NOMO-1 treated with DMSO at 0.1 percent for 48 hours (cell line): Measurements from ENCODE around the gene AFG3L2.

ENCODE experiments used
- DNase-seq: peaks from one replicate; lab custom pipeline; 2025; ENCODE audit not compliant: unreplicated experiment; lab: John Stamatoyannopoulos, UW

Gene AFG3L2

DNA sequence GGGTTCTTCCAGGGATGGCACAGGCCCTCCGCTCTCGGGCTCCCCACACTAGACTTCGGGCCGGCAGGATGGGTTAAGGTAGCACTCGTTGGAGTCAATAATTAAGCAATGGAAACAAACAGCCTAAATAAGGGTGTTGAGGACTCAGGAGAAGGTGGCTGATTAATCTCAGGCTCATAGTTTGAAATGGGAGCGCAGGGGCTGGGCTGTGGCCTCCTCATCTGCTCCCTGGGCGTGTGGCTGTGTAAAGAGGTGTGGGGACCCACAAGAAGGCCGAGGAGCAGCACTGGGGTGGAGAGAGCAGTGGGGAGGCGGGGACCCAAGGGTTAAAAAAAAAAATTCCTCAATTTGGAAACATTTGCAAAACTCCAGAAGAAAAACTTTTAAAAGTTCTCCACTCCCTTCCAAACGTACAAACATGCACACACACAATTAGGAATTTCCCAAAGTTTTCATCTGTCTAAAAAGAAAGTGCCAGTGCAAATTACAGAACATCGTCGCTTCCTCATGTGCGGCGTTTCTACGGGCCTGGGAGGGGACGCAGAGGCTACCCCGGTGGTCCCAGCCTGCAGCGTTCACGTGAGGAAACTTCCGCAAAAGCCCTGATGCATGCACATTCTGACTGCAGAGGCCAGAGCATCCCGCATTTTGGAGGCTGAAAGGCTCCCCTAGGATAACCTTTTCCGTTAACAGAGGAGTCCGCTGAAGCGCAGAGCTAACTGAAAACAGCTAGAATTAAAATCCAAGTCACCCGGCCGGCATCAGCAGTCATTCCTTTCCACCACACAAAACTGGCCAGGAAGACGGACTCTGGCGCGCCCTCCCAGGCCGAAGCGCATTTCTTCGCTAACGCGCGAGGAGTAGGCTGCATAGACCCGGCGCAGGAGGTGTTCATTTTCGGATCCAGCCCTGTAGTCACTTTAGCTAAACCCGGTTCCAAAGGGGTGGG, 70.0 kb downstream of the AFG3L2 start:
- DNase-seq: peak; percentile 40

DNA sequence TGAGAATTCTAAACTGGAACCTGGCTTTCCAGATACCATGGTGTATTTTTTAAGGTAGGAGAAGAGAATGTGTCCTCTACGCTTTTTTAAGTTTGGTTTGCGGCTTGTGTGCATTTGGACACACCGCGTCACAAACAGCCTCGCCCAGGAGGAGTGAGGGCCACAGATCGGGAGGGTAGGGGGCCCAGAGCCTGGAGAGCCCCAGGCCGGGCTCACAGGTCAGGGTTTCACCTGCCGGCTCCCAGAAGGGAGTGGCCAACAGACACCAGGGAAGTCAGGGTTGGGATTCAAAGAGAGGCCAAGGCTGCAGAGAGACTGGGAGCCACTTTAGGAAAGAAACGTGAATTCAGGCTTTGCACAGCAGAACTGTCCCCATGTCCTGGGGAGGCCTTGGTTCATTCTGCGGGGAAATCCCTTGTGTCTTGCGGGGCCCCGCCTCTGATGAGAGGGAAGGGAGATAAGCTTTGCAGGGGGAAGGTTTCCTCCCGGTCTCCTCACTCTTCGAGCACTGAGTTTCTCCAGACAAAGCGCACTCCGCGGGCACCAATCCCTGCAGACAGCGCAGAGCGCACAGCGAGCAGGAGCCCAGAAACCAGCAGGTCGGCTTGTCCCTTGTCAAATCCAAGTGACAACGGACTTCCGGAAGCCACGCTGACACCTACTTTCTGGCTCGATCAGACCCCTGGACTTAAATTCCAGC, 70.9 kb downstream of the AFG3L2 start:
- DNase-seq: no peak

DNA sequence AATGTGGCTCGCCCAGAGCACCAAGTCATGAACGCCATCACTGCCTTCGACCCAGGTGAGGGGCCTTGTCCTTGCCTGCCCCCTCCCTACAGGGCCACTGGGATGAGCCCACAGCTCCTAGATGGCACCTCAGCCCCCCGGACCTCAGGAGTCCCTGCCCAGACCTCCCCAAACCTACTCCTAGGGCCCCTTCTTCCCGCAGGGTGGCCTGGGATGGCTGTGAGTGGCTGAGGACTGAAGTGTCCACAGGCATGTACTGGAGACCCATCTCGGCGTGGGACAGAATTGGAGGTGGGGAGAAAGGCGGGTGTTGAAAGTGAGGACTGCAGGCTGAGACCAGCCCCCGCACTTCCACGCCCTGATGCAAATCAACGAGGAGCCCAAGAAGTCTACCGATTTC, 71.8 kb downstream of the AFG3L2 start:
- no peak for DNase-seq

DNA sequence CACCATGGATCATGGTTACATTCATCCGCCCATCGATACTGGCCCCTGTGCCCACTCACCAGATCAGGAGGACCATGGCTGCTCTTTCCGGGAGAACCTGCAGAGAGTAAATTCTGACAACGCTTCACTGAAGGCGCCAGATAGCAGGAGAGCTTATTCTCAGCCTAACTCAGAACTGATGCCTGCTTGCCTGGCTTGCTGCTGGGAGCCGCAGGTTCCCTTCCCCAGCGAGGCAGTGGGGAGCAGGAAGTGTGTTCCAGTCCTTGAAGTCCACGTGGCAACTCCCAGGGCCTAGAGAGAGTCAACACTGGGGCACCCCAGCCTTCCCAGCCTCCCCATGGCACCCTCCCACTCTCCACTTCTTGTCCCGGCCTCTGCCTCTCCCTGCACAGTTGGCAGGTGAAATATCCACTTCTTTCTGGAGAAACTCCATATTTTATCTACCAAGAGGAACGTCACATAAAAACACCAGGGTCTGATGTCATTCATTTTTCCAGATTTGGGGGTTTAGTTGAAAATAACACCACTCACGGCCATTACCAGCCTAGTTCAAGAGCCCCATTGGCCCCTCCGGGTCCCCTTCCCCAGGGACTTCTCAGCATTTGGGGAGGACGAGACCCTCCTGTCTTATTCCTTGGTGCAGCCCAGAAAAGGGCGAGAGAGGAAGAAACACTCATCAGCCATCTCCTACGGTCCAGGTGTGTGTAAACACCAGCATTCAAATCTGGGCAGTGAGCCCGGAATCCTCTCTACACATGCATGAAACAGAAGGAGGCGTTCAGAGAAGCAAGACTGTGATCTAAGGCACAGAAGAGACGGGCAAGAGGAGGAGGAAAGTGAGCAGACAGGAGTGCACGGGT, 72.4 kb downstream of the AFG3L2 start:
- no peak for DNase-seq

DNA sequence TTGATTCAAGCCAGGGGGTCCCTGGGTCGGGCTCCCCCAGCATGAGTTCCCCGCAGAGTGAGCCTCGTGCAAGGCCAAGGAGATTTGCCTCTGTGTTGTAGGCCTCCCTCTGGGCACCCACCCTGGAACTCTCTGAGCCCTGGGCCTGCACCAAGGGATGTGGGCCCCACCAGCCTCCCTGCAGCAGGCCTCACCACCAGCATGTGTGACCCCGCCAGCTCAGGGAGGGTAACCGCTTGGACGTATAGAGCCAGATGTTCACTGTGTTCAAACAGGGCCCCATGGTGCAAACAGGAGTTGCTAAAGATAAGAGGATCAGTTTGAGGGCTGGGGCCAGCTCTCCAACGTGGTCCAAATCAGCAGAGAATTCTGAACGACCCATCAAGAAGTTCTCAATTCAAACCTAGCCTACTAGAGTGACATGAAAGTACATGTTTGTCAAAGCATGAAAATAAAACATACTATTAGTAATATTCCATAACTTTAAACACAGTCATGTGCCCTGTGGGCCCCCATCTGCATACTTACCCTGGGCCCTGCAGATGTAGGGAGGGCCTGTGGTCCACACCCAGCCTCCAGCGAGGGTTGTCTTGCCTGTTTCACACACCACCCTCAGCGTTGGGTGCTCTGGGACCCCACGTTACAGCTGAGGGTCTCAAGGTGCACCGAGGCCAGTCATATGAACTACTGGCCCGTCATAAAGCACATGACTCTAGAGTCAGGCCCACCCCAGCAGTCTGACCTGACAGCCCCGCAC, 74.5 kb downstream of the AFG3L2 start:
- DNase-seq: no peak

DNA sequence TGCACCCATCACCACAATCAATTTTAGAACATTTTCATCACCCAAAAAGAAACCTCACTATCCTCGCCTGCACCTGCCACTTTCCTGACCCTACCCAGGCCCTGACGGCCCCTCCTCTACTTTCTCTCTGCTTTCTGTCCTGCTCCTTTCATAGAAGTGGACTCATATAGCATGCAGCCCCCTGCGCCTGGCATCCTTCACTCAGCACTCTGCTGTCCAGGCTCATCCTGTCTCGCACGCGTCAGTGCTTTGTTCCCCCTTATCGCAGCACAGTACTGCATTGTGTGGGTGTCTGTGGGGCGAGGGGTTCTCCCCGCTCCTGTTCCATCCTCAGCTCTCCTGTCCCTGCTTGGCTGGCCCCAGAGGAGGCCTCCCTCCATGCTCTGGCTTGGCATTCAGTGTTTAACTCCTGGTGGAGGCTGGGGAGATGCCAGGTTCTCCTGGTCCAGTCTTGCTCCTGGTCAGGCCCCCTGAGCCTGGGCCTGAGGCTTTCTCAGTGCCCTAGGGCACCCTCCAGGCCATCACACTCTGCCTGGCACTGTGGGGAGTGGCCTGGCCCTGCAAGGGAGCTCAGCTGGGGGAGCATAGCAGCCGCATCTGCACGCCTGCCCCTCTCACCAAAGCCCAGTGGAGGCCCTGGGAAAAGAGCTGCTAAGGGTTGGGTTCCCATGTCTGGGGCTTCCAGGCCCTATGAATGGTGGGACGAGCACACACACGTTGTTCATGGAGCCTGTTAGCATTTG, 75.6 kb downstream of the AFG3L2 start:
- DNase-seq: no peak

DNA sequence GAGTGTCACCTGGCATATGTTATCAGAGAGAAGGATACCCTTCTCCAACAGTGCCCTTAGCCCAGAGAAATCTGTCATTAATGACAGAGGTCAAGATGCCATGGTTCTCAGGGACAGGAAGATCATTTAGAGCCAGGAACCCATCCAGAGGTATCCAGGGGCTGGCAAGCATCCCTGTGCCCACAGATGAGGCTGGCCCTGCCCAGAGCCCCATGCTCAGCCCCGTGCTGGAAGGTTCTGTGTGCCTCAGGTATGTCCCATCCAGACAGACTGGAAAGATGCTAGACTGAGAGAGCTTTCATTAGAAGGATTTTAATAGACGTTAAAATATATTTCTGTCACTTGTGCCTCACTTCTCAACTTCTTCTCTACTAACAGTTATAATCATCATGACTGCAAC, 77.2 kb downstream of the AFG3L2 start:
- no peak for DNase-seq

DNA sequence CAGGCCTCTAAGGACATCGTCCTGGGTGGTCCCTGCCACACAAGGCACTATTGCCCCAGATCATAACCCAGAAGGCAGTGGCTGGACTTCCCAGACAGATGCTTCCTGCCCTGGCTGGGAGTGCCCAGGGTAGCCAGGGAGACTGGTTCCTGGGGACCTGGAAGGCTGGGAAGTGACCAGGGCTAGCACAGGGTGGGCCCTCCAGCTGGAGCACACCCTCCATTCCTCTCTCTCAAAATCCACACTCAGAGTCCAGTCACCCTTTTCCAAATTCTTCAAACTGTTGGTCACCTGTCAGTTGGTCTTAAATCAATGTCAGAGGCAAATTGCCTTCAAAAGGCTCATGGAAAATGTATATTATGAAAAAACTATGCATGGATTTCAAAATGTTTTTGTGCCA, 80.6 kb downstream of the AFG3L2 start:
- no peak for DNase-seq

DNA sequence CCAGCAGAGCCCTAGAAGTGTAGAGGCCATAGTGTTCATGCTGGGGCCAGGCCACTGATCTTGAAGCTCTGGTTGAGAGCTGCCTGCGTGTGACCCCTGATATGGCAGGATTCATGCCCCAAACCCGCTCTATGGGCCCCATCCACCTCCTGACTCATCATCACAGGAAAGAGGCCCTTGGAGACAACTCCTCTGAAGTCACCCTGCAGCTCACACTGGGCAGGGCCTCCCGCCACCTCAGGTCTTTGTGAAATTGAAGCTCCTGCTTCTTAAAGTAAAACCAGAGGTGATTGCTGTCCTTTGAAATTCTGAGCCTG, 81.0 kb downstream of the AFG3L2 start:
- no peak for DNase-seq

DNA sequence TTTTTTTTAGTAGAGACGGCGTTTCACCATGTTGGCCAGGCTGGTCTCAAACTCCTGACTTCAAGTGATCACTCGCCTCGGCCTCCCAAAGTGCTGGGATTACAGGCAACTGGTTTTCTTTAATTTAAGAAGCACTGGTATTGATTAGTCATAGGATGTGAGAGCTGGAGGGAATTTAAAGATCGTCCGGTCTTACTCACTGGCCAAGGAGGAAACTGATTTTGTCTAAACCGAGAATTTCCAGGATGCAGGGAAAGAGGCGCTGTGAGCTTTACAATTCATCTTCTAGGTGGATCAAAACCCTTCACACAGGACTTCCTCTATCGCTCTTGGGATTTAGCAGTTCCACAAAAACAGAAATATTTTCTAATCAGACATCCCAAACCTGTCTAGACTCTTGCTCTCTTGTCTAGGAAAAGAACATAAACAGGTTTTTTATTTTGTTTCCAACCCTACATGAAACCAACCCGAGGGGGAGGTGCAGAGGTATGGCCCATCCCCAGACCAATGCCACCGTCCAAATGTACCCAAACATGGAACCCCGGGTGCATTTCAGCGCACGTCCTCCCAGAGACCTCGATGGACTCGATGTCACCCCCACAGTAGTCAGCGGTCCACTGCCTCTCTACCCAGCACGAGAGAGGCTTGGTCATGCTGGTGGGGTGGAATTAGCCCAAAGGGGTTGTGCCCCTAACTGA, 81.5 kb downstream of the AFG3L2 start:
- no peak for DNase-seq

DNA sequence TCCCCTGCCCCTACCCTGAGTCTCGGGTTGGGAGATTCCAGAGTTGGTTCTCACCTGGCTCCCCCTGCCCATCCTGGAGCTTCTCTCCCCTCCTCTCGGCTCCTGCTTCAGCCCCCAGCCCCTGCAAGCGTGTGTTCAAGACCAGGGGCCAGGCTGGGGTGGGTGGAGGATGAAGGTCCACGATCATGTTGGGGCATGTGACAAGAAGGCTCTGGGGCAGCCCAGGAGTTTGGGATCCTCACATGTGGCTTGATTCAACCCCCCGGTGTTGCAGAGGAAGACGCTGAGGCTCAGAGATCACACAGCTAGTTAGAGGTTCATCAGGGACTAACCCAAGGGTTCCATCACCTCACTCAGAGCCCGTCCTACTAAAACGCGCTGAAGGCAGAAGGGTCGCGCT, 83.2 kb downstream of the AFG3L2 start:
- DNase-seq: no peak

DNA sequence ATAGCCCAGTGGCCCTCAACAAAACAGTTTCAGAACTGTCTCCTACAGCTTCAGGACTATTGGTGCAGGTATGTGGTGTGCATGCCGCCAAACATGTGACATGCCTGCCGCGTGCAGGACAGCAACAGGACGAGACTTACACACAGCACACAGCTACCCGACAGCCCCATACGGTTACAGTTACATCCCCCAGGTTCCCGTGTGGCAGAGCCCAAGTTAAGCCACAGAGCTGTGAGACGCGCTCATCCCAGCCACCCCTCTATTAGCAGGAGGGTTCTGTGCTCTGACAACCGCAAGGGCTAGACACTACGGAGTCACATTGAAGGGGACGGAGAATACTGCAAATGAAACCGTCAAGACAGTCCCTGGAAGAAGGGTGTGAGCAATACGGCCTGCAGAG, 85.3 kb downstream of the AFG3L2 start:
- no peak for DNase-seq

DNA sequence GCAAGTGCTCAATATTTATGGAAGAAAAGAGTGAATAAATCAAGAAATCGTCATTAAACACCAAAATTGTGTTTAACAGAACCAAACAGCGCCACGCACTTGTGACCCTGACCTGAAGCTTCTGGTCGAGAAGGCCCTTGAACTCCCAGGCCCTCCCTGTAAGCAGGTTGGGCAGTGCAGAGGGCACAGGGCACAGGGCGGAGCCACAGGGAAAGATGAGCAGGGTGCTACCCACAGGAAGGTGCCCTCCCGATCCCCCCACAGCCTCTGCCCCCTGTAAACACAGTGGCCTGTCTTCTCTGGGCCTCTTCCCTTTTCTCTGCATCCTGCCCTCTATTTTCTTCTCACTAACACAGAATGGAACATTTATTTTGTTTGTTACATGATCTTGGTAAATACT, 85.9 kb downstream of the AFG3L2 start:
- DNase-seq: no peak

DNA sequence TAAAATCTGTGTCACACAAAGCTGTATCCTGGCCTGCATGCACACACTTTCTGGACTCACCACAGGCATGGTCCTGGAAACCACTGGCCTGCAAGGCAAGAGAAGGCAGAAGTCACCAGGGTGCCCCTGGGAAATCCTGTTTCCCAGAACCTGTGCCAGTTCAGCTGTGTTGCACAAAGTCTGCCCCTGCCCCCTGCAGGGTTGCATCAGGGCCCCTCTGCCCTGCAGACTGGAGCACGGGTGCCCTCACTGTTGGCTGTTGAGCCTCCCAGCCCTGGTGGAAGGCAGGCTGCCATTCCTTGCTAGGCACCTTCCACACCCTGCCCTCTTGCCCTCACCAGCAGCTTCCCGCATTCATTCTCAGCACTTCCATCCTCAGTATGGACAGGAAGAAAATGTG, 86.9 kb downstream of the AFG3L2 start:
- DNase-seq: no peak

DNA sequence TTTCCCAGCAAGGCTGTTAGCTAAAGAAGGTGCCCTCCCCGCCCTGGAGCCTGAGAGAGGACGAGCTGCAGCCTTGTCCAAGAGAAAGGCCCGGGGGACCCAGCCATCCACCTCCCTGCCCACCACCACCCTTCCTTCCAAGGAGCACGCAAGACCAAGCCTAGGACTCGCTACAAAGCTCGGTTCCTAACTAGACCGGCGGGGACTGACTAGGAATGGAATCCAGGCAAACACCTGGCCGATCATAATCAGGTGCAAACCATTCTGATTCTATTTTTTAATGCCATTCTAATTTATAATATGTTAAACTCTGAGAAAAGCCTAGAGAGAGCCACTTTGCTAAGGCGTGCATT, 88.6 kb downstream of the AFG3L2 start:
- no peak for DNase-seq

DNA sequence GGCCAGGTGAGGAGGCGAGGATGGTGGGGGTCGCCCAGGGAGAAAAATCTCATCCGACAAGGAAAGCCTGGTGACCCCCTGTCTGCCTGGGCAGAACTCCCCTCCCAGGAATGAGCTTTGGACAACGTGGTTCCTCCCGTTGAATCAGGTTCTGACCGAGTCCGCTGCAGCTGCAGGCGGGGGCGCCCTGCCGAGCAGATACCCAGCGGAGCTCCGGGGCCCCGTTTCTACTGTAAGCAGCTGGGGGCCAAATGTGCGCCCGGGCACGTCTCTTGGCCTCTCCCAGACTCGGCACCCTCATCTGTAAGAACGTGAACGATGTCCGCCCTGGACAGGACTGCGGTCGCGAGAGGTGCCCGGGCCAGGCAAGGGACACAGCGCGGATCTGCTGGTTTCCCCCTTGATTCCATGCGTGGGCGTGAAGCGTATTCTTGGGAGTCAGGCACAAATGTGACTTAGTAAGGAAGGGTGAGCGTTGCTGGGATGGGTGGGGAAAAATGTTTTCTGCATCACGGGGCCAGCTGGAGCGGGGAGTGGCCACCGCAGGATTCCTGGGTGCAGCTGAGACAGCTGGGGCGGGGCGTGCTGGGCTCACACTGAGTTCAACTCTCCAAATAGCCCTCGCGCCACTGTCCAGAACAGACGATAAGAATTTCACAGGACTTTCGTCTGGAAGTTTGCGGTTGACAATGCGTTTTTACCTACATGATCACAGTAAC, 89.2 kb downstream of the AFG3L2 start:
- DNase-seq: no peak

DNA sequence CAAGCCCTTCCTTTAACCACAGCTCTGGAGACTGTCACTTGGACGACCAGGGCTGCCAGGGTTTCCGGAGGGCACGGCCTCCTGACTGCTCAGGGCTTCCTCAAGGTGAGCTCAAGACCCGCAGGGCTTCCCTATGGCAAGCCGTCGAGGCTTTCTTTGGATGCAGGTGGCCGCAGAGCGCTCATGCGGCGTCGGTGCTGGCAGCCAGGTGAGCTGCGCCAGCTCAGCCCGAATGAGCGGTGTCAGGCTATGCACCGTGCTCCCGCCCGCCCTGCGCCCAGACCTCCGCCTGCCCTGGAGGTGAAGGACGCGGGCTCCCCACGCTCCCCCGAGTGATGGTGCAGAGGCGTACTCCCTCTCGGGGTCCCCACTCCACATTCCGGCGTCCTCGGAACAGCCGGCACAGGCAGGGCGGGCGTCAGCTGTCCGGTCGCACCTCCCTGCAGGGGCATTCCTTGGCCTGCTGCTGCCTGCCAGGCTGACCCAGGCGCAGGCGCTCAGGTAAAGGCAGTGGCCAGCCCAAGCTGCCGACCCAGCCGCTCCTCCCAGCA, 89.8 kb downstream of the AFG3L2 start:
- DNase-seq: no peak

DNA sequence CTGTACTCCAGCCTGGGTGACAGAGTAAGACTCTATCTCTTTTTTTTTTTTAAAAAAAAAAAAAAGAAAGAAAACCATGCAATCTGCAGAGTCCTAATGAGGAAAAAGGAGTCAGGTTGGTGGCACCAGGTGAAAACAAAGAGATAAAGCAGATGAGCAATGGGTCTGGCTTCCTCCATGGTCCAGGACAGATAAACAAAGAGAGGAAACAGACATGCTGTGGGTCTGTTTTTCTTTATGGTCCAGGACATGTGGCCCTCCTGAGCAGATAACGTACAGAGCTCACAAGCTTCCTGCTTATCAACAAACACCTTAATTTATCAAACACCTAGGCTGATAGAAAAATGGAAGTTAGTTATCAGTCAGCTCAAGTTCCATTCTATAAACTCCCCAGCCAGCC, 93.4 kb downstream of the AFG3L2 start:
- DNase-seq: no peak

DNA sequence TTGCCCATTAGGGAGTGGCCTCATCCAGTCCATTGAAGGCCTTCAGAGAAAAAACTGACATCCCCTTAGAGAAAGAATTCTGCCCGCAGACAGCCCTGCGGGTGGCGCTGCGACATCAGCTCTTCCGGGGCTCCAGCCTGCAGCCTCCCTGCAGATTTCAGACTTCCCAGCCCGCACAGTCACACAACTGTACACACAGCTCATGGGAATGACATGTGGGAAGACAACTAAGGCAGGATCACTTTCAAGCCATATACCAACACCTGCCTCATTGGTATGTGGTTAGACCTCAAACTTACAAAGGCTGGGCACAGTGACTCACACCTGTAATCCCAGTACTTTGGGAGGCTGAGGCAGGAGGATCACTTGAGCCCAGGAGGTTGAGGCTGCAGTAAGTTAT, 93.8 kb downstream of the AFG3L2 start:
- DNase-seq: no peak
